Measurements from ENCODE around the gene PSD4.
A peak's percentile ranks its signal among the peaks of the same experiment; 100 is the strongest.

Gene PSD4

DNA sequence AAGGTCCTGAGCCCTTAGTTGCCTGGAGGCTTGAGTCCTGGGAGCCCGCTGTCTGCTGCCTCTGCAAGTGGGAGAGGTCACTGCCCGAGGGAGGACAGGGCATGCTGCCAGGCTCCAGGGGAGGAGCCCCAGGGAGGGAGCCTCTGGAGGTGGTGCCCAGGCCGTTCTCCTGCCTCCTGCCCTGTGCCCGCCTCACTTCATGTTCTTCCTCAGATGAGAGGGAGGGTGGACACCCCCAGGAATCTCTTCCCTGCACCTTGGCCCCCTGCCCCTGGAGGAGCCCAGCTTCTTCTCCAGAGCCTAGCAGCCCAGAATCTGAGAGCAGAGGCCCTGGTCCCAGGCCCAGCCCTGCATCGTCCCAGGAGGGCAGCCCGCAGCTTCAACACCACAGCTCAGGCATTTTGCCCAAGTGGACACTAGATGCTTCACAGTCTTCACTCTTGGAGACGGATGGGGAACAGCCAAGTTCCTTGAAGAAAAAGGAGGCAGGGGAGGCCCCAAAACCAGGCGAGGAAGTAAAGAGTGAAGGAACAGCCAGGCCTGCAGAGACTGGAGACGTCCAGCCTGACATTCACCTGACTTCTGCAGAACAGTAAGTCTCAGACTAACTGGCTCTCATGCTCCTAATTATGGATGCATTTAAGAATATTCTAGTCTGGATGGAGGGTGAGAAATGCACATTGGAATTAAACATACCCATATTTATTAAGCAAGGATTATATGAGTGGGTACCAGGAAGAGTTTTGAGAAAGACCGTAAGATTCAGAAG lies 12.1 kb downstream of the PSD4 start:
- no peak for DNase-seq

DNA sequence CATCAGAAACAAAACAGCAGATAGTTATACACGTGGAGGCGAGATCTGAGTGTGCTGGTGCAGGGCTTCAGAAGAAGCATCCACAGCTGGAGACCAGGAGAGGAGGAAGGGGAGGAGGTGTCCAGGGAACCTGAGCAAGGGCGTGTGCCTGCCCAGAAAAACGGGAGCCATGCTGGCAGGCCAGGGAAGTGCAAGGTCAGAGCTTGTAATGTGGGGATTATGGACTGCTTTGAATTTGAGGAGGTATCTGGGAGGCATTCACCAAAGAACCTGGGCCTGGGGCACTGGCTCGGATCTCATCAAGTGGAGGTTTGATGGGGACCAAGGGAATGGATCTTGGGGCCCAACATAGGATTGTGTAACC lies 12.6 kb downstream of the PSD4 start:
- no peak for DNase-seq

DNA sequence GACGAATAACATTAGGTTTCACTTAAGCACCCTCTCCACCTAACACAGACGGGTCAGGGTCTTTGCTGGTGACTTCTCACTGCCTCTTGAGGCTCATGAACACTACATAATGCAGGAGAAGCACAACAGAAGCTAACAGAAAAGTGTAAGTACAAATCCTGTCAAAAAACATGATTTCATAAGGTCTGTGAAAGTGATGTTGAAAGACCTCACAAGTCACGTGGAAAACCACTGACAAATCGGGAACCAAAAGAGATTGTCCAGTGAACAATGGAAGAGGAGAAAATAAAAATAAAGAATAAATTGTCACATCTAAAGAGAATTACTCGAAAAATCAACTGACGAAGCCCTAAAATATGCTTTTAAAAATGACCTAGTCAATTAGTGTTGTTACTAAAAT lies 14.0 kb downstream of the PSD4 start:
- DNase-seq, result peak; percentile 76

DNA sequence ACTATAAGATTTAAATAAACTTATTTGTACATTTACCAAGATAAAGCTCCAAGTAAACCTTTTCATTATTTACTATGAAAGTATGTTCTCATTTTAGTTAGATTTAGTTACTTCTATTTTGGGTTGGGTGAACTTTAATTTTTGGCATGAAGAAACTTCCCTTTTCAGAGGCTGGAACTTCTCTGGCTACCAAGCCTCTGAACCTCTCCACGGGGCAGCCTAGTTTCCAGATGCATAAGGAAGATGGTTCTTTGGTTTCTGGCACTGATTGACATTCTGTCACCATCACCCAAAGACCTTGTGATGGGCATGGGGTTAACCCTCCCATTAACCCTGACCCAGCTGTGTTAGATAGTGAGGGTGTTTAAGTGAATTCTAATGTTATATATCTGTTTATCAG lies 17.1 kb downstream of the PSD4 start:
- peak; percentile 38 for DNase-seq

DNA sequence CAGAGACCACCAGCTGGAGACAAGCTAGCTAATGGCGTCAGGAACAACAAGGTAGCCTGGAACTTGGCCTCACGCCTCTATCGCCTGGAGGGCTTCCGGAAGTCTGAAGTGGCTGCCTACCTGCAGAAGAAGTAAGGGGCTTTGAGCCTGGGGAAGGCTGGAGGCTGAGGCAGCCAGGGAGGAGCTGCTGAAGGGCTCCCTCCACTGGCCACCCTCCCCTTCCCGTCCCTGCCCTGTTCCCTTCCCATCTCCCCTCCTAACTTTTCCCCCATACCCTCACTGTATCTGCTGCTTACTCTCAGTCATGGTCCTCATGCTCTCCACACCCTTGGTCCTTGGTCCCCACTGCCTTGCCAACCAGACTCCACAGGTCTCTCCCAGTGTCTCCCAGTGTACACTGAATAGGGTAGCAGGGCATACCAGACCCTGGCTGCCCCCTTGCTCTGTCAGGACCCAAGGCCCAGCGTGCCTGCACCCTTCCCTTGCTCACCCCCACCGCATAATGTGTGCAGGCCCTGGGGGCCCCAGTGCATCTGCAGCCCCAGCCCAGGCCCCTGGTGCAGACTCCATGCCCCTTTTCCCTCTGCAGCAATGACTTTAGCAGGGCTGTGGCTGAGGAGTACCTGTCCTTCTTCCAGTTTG lies 18.8 kb downstream of the PSD4 start:
- no peak for DNase-seq

DNA sequence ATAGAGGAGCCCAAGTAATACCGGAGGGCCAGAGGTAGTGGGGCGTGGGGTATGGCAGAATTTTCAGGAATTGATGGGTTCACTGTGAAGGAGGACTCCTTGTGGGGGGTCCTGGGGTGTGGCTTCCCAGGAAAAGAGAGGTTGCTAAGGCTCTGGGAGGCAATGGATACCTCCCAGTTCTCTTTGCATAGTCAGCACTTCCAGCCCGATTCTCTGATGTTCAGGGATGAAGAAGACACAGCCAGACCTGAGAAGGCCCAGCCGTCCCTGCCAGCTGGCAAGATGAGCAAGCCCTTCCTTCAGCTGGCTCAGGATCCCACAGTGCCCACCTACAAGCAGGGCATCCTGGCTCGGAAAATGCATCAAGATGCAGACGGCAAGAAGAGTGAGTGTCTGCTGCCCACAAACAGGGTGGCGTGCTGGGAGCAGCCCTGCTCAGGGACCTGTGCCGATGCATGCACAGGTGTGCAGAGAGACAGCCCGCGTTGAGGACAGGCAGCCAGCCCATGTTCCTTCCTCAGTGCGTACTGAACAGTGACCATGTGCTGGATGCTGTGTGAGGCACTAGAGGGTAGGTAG lies 22.2 kb downstream of the PSD4 start:
- no peak for DNase-seq

DNA sequence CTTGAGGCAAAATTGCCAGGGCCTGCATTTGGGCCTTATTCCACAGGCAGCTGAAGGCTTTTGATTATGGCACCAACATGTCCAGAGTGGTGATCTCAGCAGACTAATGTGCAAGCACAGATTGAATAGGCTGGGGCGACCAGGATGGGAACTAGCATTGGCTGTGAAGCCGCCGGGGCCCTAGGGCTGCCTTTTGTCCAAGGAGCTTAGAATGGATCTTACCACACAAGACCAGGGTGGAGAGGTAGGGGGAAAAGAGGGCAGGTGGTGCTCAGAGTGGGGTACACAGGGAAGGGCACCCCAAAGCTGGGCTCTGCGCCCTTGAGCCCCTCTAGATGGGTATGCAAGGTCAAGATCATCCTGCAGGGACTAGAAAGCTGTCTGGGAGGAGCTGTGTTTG lies 23.1 kb downstream of the PSD4 start:
- no peak for DNase-seq

DNA sequence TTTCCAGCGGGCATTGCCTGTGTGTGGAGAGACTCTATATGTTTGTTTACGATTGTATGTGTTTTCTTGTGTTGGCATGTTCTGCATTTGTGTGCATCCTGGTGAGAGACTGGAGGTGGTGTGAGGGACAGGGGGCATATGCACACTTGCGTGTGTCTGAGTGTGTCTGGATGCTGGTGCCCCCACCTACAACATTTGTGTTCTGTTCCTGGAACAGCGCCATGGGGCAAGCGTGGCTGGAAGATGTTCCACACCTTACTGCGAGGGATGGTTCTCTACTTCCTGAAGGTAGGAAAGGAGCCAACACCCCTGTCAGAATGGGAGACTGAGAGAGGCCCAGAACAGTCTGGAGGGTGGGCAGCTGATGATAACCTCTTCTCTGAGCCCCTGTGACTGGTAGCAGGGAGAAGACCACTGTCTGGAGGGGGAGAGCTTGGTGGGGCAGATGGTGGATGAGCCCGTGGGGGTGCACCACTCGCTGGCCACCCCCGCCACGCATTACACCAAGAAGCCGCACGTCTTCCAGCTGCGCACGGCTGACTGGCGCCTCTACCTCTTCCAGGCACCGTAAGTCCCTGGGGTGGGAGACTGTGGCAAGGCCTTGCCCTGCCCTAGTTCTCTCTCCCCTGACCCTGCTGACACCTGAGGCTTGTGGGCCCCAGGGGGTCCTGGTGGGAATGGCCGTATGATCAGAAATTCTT lies 23.7 kb downstream of the PSD4 start:
- no peak for DNase-seq

DNA sequence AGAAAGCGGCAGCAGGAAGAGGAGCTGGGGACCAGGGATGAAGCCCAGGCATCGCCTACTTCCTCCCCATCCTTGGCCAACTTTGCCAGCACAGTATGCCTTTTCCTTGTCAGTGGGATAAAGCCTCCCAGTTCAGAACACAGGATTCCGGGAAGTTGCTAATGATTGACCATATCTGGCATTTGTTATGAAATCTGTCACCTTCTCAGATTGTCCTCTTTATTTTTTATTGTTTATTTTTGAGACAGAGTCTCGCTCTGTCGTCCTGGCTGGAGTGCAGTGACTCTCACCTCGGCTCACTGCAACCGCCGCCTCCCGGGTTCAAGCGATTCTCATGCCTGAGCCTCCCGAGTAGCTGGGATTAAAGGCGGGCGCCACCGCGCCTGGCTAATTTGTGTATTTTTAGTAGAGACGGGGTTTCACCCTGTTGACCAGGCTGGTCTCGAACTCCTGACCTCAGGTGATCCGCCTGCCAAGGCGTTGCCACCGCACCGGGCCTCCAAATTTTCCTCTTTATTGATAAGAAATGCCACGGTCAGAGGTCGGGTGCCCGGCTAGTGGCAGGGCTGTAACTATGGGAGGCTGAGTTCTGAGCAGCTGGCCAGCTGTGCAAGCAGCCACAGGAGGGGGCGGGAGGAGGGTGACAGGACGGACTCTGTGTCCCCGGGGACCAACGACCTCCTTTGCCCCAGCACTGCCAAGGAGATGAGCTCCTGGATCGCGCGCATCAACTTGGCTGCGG lies 24.4 kb downstream of the PSD4 start:
- DNase-seq, result no peak

DNA sequence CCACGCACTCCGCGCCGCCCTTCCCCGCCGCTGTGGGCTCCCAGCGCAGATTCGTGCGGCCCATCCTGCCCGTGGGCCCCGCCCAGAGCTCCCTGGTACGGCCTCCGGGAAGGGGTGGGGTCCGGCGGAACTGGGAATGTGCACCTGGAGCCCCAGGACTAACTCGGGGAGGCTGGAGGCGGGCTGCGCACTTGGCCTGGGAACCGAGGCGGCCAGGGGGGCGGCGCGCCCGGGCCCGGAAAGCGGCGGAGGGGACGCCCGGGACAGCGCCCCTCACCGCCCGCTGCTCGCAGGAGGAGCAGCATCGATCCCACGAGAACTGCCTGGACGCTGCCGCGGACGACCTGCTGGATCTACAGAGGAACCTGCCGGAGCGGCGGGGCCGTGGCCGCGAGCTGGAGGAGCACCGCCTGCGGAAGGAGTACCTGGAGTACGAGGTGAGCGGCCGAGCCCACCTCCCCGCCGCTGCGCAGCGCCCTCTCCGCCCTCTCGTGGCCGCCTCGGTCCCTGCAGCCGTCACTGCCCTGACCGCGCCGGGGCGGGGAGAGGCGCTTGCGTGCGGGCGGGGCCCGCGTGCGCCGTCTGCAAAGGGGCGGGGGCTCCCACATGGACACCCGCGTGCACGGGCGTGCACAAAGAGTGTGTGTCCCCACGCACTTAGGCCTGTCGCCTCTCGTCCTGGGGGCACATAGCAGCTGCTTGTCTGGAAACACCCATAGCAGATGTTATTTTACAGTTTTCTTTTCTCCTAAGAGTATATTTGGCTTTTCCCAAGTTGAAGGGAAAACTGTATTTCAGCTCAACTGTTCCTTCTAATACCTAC lies 25.2 kb downstream of the PSD4 start:
- no peak for DNase-seq

DNA sequence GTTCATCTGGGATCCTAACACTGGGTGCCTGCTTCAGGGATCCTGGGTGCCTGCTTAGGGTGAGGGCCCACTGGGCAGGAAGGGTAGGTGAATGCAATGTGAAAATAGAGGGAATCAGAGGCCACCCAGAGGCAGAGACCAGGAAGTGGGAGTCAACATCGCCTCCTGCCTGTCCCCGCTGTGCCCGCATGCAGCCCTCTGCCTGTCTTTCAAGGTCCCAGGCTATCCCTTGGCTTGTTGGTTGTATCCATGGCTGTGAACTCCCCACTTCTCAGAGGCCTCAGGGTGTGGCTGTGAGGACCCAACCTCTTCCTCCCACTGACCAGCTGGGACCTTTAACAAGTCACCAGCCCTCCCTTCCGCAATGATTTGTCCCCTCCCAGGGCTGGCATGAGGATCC lies 26.5 kb downstream of the PSD4 start:
- no peak for DNase-seq

DNA sequence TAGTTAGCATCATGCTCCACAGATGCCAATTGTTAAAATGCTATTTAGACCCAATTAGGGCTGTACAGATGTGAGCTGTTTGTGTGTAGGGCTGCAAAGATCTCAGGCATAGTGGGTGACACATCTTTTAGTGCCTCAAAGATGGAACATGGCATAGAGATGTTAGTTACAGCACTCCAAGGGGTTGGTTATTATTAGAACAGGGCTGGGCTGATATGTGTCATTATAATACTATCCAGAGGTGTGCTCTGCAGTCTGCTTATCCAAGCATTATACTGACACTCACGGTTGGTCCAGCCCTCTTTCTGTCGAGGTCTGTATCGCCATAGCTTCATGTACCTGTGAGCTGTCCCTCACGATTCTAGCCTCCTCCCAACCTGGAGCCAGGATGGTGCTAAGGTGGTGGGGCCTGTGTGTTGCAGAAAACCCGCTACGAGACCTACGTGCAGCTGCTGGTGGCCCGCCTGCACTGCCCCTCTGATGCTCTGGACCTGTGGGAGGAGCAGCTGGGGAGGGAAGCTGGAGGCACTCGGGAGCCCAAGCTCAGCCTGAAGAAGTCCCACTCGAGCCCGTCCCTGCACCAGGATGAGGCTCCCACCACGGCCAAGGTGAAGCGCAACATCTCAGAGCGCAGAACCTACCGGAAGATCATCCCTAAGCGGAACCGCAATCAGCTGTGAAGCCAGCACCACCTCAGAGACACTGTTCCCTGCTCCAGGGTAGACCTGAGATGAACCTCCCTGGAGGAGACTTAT lies 27.1 kb downstream of the PSD4 start:
- no peak for DNase-seq

DNA sequence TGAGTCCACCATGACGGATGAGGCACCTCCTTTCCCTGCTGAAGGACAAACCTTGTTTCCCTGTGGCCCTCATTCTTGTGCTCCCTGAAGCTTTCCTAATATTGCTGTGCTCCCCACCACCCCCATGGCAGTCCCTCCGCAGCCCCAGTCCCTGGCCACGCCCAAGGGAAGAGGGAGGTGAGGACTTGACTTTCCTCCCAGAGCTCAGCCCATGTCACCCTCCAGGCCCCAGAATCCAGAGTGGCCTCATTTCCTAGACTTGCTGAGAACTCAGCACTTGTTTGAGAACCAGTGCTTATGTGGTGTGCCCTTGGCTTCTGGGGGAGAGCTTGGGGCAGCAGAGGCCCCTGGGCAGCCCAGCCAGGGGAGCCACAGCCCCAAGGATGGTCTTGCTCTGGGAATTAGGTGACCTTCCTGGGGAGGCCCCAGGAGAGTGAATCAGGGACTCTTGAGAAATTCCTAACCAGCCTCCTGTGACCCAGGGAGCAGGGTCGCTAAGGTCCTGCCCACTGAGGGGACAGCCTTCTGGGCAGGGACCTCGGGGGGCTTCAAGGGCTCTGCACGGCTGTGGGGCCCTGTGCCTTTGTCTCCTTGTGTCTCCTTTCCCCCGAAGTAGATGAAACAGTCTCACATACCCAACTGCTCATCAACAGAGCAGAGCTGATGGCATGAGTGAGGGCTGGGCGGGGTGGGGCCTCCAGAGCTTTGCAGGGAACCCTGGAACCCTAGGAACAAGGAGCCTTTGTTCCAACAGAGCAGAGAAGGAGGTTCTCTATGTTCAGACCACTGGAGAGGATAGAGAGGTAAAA lies 27.9 kb downstream of the PSD4 start:
- no peak for DNase-seq

DNA sequence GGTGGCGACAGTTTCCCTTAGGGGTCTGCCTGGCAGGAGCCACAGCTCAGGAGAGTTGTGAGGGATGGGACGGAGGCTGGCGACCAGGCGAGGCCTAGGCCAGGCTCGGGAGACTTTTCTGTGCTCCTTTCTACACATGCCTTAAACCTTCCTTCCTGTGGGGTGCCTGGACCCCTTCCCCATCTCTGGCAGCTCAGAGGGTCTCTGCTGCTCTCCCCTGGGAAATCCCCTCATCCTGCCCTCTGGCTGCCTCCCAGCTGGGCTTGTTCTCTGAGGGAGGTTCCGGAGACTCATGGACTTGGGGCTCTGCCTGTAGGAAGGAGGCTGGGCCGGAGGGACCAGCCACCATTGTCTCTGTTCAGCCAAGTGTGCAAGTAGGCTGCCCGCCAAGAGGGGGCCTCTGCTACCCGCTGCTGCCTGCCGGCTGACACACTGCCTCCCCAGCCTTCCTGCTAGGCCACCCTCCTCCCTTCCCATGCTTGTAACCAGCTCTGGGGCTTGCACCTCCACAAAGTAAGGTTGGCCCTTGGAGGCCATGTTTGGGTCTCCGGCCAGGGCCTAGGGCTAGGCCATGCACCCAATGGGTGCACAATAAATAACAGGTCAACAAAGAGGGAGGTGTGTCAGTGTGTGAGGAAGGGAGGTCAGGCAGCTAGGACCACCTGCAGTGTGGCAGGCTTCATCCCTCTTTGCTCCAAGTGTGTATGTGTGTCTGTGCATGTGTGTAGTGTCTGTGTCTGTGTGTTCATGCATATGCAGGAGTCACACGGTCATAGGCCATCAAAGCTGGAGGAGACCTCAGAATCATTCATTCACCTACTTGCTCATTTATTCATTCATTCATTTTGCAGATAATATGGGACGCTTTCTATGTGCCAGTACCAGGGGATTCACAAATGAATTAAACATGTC lies 28.8 kb downstream of the PSD4 start:
- DNase-seq, result no peak

DNA sequence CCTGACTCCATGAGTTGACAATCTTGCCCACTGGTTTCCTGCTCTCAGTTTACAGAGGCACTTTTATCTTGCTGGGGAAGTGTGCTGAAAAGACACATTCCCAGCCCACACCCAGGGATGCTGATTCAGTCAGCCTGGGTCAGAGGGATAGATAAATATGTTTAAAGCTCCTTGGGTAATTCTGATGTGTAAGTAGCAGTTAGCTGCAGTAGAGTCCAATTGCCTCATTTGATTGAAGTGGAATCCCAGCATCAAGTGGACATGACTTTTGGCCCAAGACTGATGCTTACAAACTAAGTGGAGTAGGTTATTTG lies 29.4 kb downstream of the PSD4 start:
- no peak for DNase-seq

DNA sequence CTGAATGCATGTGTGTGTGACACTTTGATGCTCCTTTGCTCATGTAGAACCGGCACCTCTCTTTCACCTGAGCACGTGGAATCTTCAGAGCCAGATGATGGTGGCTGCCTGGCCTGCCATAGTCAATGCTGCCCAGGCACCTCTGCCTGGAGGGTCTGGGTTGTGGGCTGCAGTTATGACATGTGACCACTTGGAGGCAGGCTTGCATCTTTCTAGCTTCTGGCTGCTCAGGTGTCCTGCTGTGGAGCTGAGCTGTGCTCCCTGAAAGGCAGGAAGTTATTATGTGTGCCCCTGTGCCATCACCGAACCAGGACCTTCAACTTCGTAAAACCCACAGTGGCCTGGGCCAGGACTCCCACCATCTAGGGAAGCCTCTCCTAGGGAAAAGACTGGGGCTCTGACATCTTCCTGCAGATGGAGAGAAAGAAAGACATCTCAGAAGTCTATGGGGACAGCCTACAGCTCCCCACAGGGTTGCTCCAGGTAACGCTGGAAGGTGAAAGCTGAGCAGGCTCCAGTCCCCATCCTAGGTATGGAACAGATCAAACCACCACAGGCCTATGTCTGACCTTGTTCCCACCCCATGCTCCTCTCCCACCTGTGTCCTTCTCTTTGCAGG lies 30.2 kb downstream of the PSD4 start:
- peak; percentile 60 for DNase-seq

DNA sequence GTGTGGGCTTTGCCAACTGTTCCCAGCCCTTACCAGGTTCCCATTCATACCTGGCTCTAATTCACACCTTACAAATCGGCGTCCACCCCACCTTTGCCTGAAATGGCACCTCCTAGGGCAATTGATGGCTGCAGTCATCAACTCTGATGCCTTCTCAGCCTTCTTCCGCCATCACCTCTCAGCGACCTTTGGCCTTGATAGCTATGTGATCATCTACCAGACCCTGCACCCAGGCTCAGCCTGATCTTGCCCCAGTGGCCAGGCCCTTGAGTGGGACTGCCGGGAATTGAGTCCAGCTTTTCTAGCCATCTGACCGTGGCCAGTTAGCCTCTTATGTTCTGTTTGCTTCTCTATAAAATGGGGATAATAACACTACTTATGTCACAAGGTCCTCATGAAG lies 32.5 kb downstream of the PSD4 start:
- no peak for DNase-seq

DNA sequence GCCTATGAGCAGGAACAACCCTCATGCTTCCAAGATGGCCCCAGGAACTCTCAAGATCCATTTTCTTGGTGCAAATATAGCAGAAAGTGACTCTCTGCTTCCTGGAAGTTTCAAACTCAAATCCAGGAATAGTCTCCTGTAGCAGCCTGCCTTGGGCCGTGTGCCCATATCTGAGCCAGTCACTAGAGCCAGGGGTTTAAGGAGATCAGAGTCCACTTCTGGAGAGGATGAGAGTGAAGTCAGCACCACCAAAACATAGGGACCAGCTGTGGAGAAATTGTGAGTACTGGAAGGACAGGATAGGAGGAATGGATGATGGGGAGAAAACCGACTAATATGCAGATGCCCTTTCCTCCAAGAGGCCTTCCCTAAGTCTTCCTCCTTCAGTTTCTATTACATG lies 33.2 kb downstream of the PSD4 start:
- DNase-seq, result no peak

DNA sequence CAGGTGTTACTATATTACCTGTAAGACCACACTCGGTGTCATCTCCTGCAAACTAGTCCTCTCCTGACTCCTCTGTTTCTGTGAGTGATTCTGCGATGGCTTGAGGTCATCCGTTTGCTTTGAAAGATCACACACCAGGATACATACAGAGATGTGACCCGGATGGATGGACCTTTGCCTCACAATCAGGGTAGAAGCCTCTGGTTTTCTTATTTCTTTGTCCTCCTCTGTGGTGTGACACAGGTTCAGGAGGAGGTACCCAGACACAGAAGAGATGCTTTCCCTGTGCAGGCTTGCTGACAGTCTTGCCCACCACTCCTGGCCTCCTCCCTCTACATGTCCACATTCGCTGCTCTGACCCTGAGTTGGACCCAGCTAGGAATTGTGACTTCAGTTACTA lies 34.6 kb downstream of the PSD4 start:
- no peak for DNase-seq
